Measurements from ENCODE around the gene CDHR2. TPM values are rescaled to one million over a fixed set of nuclear protein-coding genes. Genes with fewer than 3 reads are reported as not detected.

The CDHR2 gene
- total RNA-seq, 4 donors from 2014 or later = under 0.01 to 0.35 (median 0.09) TPM; not detected in 1

GRCh38 chr5:176639981-176640380 lies 90.8 kb downstream of the CDHR2 start:
- TF ChIP-seq CTCF (IDR thresholded peaks at IDR 0.05) (no peak), POLR2A (IDR thresholded peaks at IDR 0.05) (no peak)
- H3K27me3 ChIP-seq = no peaks in the 10 kb centered on the region
- H3K27ac ChIP-seq = no peak overlapping the region
- intact Hi-C loops (cut with DNase I; ENCODE audit: low total_unique reads) = no loop called here
- no peaks in the 10 kb centered on the region for H3K4me1 ChIP-seq
- no peak overlapping the region for H3K4me3 ChIP-seq
- H3K9me3 ChIP-seq = no peaks in the 10 kb centered on the region
- DNase-seq = no peak
- no peaks in the 10 kb centered on the region for H3K36me3 ChIP-seq

- Histone ChIP-seq H3K27ac (no peak overlapping the region), H3K27me3 (no peaks in the 10 kb centered on the region), H3K9me3 (no peaks in the 10 kb centered on the region), H3K4me3 (no peak overlapping the region), H3K4me1 (no peaks in the 10 kb centered on the region), H3K36me3 (no peaks in the 10 kb centered on the region)
- DNase-seq = no peak
- intact Hi-C loops (cut with DNase I; ENCODE audit: low total_unique reads) = no loop called here
- TF ChIP-seq POLR2A (IDR thresholded peaks at IDR 0.05) (no peak), CTCF (IDR thresholded peaks at IDR 0.05) (no peak)
Measured at GRCh38 chr5:176640616-176641015, 91.5 kb downstream of the CDHR2 start.

- H3K4me3 ChIP-seq = no peak overlapping the region
- H3K27me3 ChIP-seq = no peaks in the 10 kb centered on the region
- H3K27ac ChIP-seq = no peak overlapping the region
- no peak for TF ChIP-seq CTCF (IDR thresholded peaks at IDR 0.05)
- no peak for TF ChIP-seq POLR2A (IDR thresholded peaks at IDR 0.05)
- no peaks in the 10 kb centered on the region for H3K36me3 ChIP-seq
- no peak for DNase-seq
- H3K4me1 ChIP-seq = peaks cover 0 to under 1% of the 10 kb centered on the region in 2 donors
- no peaks in the 10 kb centered on the region for H3K9me3 ChIP-seq
- intact Hi-C loops (cut with DNase I; ENCODE audit: low total_unique reads) = no loop called here
Measured at GRCh38 chr5:176642675-176643490, 93.7 kb downstream of the CDHR2 start.

- TF ChIP-seq CTCF (IDR thresholded peaks at IDR 0.05) (no peak), POLR2A (IDR thresholded peaks at IDR 0.05) (no peak)
- no peak overlapping the region for H3K4me3 ChIP-seq
- no peaks in the 10 kb centered on the region for H3K9me3 ChIP-seq
- peaks cover 0 to 6% of the 10 kb centered on the region in 2 donors for H3K4me1 ChIP-seq
- no peaks in the 10 kb centered on the region for H3K27me3 ChIP-seq
- no peaks in the 10 kb centered on the region for H3K36me3 ChIP-seq
- H3K27ac ChIP-seq = no peak overlapping the region
- intact Hi-C loops (cut with DNase I; ENCODE audit: low total_unique reads) = no loop called here
- no peak for DNase-seq
Measured at GRCh38 chr5:176643491-176644219, 94.5 kb downstream of the CDHR2 start.

- intact Hi-C loops (cut with DNase I; ENCODE audit: low total_unique reads) = no loop called here
- H3K27ac ChIP-seq = no peak overlapping the region
- no peak for DNase-seq
- H3K27me3 ChIP-seq = no peaks in the 10 kb centered on the region
- no peaks in the 10 kb centered on the region for H3K36me3 ChIP-seq
- H3K4me3 ChIP-seq = no peak overlapping the region
- TF ChIP-seq CTCF (IDR thresholded peaks at IDR 0.05) (no peak), POLR2A (IDR thresholded peaks at IDR 0.05) (no peak)
- peaks cover 0 to 6% of the 10 kb centered on the region in 2 donors for H3K4me1 ChIP-seq
- no peaks in the 10 kb centered on the region for H3K9me3 ChIP-seq
Measured at GRCh38 chr5:176644294-176644693, 95.2 kb downstream of the CDHR2 start.

All from uterus (tissue), 4 donors.